D341Med (cell line): ENCODE data around the gene AGAP3.
A peak's percentile ranks its signal among the peaks of the same experiment; 100 is the strongest.

Experiments used
- DNase-seq: peaks from one replicate; pipeline ENCODE4 v3.0.0; 2012; ENCODE audit warnings: low spot score

Gene AGAP3

DNA sequence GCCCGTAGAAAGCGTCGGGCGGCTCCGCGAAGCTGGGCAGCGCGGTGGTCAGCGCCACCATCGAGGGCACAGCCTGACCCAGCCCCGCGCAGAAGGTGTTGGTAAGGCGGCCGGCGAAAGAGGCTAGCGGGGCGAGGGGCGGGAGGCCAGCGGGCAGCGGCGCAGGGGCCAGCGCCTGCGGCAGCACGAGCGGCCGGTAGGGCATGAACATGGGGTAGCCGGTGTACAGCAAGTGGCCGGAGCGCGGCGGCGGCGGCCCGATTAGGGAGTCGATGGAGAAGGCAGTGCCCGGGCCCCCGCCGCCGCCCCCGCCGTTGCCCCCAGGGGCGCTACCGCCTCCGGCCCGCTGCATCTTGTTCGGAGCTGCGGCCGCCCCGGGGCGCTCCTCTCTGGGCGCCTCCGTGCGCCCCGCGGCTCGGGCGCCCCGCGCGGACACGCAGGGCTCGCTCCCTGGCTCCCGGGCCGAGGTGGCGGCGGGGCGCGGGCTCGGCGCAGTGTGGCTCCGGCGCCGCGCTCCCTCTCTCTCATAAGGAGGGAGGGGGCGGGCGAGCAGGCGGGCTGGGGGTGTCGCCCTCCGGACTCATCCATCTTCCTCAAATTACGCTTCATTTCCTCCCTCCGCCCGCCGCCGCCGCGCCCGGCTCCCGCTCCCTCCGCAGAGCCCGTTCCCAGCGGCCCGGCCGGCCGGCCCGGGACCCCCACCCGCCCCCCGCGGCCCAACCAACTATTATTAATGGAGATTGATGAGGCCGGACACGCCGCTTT lies 81.1 kb downstream of the AGAP3 start, which contains the start of gene GBX1:
TSS of gene GBX1 (minus strand) at position 498 of the 765 bp plus-strand sequence. CDS start at position 352, 146 bp downstream.
- peak; percentile 76 for DNase-seq

DNA sequence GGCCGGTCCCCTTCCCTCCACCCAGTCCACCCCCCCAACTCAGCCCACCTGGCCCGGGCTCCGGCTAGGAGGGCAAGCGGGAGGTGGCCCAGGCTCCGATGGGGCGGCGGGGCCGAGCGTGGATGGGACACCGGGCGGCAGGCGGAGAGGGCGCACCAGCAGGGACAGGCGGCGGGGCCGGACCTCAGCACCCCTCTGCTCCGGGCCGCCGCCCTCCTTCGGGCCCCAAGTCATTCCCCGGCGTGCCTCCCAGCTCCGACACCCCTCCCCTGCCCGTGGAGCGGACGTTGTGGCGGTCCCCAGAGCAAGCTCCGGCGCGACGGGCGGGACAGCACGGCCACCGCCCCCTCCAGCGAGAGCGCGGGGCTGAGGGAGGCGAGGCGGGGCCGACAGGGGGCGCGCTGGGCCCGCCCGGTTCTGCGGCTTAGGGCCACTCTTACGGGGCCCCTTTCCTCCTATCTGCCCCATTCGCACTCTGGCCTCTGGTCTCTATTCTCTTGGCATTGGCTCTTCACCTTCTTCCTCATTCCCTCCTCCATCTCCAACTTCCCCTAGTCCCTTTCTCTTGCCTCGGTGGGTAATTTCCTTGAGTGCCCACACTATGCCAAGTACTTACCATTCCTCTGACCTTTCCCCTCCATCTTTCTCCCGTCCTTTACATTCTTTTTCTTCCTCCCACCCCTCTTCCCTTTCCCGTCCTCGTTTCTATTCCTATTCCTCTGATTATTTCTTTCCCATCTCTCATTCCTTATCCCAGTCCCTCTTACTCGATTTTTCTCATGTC lies 81.9 kb downstream of the AGAP3 start:
- DNase-seq: peak; percentile 88

DNA sequence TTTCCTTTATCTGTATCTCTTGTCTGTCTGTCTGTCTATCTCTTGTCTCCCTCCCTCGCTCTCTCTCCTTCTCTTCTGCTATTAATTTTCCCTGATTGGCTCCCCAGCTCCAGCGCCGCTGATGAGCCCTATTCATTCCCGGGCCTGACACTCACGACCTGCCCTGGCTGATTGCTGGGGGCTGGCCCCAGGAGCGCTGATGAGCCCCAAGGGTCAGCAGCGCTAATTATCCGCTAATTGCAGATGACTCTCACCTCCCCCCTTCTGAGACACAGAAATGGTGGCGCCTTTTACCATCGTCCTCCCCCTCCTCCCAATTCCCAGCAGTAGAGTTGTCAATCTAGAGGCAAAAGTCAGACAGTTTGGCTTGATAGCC lies 82.5 kb downstream of the AGAP3 start:
- DNase-seq: no peak

DNA sequence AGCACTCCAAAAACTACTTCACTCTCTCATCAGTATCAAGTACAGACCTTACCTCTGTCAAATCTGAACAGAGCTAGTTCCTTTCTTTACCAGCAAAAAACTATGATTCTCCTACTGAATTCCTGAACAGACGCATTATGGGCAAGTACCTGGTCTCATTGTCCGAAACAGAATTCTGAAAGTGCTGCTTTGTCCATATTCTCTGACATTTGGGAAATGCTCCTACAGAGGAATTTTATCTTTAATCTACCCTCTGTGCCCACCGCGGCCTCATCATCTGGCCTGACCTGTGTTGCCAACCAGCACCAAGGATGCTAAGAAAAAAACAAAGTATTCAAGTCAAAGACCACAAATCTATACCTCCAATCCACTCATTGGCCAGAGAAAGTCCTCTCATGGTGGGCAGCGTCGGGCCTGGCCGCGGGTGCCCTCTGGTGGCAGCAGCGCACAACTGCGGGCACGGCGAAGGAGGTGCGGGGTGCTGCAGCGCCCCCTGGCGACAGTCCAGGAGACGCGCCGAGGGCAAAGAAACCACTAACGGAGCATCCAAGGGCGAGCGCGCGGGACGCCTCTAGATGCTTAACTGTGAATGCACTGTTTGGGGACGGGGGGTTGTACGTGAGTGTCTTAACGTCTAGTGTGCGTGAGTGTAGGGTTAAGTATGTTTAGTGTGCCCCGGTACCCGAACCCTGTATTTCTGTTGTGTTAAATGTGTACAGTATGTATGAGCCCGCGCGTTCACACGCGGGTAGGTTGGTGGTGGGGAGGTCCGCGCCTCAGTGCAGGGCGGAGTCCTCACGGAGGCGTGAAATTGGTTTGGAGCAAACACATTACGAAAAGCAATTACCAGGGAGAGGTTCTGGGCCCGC lies 86.2 kb downstream of the AGAP3 start:
- DNase-seq: peak; percentile 94

DNA sequence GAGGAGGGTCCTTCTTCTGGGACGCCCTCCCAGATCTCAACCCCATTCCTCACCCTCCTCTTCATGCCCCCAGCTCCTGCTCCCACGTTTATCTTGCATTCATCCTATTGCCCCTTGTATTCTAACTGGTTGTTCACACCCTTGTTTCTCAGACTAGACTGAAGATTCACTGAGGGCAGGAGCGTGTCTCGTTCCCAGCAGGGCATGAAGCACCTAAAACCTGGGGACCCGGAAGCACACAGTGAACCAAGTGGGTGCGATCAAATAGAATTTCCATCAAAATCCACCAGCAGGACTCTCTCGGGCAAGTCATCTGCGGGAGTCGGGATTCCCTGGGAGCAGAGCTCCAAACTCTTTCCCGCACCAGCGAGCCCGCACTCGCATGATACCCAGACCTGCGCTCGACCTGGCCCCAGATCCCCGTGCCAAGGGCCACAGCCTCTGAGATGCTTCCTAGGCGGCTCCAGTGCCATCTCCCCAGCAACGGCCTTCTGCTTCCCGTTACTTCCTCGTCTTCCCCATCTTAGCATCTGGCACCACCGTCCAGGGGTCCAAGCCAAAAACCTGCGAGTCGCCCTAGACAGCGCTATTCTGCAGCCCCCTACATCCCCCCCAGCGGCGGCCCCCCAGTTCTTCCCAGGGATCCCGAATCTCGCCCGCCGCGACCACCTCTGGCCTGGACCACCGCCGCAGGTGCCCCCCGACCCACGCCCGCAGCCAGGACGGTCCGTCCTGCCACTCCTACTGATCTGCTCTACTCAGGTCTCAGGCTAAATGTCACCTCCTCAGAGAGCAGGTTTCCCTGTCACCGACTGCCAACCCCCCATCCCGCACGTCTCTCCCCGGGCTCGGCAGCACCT lies 87.3 kb downstream of the AGAP3 start:
- no peak for DNase-seq

DNA sequence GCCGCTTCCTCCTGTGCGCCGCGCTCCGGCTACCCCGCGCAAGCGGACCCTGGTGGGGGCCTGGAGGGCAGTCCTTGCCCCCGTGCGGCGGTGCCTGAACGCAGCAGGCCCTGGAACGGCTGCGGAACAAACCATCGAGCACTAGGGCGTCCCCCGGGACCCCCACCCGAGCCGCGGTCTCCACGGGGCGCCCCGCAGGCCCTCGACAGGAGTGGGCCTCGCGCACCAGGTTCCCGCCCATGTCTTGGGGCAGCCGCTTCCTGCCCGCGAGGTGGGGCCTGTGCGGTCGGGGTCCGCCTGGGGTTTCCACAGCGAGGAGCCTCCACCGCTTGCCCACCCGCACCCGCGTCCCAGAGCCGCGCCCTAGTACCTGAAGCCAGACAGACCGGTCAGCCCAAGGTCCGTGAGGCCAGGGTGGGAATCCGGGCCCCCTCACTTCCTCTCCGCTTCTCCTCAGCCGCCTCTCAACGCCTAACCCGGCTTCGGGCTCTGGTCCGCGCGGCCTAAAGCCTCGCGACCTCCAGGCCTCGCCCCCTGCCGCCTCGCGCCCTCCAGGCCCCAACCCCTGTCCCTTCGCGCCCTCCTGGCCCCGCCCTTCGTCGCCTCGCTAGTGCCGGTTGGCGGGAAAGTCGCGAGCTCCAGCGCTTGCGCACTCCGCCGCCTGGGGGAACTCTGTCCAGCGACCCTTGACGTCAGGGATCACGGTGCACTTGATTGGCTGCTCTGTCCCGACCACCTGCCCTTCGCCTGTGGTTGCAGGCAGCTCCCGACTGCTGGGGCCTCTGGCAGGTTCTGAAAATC lies 88.2 kb downstream of the AGAP3 start:
- no peak for DNase-seq

DNA sequence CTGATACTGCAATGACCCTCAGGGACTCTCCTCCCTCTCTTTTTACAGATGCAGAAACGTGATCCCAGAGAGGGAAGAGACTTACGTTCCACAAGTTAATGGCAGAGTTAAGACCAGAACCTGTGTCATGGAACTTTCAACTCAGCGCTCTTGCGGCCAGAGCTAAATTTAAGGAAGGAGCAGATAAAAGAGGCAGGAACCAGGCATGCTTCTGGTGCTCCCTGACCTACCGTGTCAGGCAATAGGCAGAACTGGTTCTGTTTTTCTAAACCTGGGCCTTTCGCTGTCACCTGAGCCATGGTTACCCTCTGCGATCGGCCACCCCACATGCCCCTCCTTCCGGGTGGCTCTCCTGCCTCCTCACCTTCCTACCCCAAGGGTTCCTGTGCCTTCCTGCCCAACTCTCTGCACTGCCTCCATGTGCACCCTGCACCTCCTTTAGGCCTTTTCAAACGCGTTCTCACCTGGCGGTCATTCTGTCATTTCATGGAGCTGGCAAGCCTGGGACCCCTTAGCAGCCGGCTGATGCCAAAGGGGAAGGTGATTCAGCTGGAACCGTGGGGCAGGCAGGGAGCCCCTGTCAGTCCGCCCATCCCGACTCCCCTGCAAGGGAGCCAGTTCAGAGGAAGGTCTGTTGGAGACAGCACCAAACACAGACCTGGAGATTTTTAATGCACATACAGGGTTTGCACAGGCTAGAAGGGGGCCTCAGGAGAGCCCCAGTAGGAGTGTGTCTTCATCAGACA lies 88.9 kb downstream of the AGAP3 start:
- DNase-seq: no peak

DNA sequence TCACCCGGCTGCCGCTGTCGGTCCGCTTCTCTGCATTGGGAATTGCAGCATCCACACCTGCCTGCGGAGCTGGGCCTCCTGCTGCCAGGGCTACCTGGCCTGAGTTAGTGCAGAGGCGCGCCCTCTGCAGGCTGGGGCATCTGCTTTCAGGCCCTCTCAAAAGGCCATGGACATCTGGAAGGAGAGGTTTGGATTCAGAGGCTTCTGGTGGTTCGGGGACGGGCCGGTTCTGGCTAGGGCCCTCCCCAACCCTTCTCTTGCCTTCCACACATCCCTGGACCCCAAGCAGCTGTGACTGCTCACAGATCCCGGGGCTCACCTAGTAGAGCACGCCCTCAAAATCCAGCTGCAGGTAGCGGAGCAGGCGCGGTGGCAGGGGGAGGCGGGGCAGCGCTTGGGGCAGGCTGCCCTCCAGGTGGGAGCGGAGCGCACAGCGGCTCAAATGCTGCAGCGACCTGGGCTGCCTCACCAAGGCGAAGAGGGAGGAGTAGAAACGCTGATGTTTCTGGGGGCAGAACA lies 89.6 kb downstream of the AGAP3 start:
- DNase-seq: no peak

DNA sequence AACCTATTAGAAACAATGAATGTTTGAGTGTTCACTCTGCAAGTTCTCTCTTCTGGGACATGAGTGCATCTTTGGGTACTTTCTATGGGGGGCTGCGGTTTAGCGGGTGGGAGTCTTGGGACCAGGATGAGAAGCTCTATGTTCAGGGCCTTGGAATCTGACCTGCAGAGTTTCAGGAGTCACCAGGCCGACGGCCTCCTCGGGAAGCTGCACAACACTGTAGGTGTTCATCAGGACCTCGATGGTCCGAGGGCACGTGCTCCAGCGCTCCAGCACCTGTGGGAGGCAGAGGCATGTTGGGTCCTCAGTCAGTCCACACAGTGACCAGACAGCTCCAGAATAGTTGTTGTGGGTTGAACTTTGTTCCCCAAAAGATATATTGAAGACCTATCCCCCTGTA lies 90.1 kb downstream of the AGAP3 start:
- DNase-seq: no peak

DNA sequence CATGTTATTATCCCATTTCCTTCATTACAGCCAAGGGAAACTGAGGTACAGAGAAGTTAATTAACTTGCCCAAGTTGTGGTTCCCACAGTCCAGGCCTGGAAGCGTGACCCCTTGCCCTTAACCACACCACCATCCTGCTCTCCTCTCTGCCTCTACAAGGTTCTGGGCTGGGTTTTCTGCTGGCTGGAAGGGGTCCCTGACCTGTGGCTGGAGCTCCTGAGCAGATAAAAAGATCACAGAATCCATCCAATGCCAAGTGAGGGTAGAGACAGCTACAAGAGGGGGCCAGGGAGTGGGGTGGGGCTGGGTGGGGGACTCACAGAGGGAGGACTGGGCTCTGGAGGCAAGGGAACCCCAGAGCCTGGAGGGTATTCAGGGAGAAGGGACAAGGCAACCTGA lies 91.0 kb downstream of the AGAP3 start:
- no peak for DNase-seq

DNA sequence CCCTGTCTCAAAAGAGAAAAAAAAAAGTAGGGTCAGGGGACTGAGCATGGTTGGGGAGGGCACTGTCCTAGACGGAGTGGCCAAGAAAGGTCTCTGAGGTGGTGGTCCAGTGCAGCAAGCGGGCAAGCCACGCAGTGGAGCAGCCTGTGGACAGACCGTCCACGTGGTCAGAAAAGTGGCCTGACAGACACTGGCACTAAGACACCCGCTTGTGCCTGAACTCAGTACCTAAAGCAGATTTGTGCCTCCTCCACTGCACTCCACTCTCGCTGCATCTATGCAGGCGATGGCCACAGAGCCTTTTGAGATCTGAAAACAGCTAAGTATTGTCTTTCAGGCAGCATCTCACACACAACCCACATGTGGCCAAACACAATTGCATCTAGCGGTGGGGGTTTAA lies 92.0 kb downstream of the AGAP3 start:
- no peak for DNase-seq

DNA sequence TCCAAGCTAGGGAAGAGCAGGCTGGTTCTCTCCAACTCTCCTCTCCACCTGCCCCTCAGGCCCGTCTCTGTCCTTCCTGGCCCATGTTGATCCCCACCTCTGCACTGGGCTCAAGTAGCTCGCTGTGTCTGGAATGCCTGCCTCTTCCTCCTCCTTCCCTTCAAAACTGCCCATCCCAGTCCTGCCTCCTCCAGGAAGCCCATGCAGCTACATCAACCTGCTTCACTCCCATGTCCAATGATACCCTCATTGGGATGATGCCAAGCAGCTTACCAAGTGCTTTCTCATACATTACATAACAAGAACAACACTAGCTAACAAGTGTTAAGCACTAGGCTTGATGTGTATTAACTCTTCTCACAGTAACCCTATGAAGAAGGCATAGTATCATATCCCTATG lies 92.6 kb downstream of the AGAP3 start:
- no peak for DNase-seq

DNA sequence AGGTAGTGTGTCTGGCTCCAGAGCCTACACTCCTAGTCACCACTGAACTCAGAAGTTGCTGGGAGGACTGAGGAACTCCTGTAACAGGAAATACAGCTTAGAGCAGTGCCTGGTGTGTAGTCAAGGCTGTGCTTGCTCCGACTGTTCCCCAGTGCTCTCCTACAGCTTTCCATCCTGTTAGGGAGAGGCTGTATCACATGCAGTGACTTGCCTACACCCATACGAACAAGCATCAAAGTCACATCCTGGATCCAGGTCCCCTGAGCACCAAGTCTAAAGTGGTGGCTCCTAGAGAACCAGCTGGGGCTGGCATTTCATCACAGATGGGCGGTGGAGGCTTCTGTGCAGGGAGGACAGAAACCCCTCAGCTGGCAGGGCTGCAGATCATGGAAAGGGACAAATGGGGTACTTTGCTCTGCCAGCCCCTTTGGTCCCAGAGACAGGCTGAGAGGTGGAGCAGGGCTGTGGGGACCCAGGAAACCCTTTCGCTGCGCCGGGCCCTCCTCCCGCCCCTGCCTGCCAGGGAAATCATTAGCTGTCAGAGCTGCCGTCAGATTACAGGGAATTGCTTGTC lies 93.1 kb downstream of the AGAP3 start:
- DNase-seq: no peak

DNA sequence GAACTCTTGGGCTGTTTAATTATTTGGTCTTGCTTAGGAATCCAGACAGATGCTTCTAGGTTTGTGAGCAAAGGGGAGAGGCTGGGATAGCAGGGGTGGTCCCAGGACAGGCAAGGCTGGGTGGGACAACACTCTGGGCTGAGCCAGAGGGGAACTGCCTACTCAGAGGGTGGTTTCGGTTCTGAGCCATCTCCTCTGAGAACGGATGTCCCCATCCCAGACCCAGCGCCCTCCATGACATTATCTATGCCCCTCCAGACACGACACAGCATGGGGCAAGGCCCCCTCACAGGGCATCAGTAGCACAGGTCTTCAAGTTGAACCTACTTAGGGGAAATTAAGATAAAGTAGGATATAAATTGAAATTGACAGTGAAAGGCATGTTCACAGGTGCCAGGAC lies 93.7 kb downstream of the AGAP3 start:
- DNase-seq: no peak

DNA sequence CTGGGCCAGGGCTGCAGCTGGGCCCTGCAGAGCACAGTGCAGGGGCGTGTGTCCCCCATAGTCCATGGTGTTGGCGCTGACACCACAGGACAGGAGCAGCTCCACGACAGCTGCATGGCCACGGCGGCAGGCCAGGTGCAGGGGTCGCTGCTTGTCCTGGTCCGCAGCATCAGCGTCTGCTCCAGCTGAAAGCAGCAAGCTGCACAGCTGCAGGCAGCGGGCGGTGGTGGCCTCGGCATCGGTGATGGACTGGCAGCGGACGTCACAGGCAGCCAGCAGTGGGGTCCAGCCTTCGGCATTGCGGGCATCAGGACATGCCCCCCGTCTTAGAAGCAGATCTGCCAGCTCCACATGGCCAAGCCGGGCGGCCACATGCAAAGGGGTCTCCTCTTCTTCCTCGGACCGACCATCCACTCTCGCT lies 94.7 kb downstream of the AGAP3 start:
- DNase-seq: peak; percentile 21

DNA sequence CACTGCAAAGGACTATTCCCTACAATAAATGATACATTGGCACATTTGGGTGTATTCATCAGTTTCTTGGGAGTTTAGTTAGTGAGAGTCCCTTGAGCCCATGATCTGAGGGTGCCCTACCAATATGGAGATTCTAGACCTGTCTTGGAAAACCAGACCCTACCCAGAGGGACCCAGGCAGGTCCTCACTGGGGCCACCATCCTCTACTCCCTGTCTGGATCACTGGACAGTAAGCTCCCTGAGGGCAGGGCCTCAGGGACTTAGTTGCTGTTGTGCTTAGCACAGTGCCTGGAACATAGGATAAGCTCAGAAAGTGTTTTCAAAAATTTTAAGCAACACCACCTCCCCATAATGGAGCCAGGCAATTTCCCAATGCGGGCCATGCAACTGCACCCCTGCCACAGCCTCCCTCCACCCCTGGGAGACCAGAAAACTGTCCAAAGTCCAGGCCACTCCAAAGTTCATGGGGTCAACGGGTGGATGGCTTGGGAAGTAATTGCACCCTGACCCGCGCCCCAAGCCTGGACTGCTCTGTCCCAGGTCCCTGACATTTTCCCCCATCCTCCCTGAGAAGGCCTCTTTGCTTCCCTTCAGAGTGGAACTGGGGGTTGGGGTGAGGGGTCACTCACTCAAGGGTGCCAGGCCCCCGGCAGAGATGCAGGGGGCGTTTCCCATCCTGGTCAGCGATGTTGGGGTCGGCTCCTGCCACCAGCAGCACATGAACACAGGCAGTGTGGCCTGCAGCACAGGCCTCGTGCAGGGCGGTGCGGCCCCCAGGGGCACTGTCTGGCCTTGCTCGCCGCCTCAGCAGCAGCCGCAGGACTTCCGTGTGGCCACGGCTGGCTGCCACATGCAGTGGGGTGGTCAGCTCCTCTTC lies 99.7 kb downstream of the AGAP3 start:
- DNase-seq: no peak

DNA sequence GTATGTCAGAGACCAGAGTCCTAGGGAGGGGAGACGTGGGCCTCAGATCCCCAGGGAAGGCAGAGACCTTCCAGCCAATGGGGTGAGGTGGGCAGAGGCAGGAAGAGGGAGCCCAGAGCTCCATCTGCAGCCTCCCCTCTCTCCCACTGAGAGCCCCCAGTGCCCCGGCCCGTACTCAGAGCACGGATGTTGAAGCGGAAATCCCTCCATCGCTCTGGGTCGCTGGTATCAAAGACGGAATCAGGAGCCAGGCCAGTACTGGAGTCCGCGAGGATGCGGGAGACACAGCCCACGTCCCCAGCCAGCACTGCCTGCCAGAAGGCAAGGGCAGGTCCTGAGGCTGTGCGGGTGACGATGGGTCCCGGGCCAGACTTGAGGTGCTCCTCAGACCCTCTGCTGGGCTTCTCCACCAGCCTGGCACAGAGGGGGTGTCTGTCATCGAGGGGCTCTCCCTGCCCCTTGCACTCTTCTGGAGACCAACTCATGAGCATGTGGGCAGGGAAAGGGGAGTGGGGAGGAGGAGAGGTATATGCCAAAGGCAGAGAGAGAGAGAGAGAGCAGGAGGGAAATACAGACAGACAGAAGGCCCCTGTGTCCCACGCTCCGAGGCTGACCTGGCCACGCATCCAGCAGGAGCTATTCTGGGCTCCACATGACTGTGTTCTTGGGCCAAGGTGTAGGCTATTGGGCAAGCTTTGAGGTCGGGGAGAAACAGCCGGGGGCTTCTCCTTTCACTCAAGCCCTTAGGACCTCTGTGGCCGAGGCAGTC lies 100.5 kb downstream of the AGAP3 start, which contains the start of gene ASB10:
TSS of gene ASB10 (minus strand) at position 611 of the 769 bp plus-strand sequence. CDS start at position 491, 120 bp downstream.
- no peak for DNase-seq
